ENCODE measurements around the gene BEND7.

DNA sequence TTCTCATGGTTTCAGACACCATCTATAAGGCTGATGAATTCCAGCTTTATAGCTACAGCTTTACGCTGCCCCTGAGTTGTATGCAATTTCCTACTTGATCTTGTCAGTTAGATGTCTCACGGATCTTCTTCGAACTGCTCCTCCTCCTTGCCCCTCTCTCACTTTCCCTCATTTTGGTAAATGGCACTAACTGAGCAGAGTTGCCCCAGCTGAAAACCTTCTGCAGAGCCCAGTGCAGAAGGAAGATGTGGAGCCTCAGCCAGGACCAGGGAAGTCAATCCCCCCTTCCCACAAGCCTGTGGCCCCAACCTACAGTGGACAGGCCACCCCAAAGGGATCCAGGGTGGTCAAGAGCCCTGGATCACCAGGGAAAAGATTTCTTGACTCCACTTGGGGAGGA lies 131.8 kb downstream of the BEND7 start:
- TF ChIP-seq, protein P1, sequence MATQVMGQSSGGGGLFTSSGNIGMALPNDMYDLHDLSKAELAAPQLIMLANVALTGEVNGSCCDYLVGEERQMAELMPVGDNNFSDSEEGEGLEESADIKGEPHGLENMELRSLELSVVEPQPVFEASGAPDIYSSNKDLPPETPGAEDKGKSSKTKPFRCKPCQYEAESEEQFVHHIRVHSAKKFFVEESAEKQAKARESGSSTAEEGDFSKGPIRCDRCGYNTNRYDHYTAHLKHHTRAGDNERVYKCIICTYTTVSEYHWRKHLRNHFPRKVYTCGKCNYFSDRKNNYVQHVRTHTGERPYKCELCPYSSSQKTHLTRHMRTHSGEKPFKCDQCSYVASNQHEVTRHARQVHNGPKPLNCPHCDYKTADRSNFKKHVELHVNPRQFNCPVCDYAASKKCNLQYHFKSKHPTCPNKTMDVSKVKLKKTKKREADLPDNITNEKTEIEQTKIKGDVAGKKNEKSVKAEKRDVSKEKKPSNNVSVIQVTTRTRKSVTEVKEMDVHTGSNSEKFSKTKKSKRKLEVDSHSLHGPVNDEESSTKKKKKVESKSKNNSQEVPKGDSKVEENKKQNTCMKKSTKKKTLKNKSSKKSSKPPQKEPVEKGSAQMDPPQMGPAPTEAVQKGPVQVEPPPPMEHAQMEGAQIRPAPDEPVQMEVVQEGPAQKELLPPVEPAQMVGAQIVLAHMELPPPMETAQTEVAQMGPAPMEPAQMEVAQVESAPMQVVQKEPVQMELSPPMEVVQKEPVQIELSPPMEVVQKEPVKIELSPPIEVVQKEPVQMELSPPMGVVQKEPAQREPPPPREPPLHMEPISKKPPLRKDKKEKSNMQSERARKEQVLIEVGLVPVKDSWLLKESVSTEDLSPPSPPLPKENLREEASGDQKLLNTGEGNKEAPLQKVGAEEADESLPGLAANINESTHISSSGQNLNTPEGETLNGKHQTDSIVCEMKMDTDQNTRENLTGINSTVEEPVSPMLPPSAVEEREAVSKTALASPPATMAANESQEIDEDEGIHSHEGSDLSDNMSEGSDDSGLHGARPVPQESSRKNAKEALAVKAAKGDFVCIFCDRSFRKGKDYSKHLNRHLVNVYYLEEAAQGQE (IDR thresholded peaks at IDR 0.05; ENCODE audit: insufficient read depth in 1 of 2, low read depth in 2 of 2, low read length in 1 of 2): no peak
- TF ChIP-seq, protein P2, sequence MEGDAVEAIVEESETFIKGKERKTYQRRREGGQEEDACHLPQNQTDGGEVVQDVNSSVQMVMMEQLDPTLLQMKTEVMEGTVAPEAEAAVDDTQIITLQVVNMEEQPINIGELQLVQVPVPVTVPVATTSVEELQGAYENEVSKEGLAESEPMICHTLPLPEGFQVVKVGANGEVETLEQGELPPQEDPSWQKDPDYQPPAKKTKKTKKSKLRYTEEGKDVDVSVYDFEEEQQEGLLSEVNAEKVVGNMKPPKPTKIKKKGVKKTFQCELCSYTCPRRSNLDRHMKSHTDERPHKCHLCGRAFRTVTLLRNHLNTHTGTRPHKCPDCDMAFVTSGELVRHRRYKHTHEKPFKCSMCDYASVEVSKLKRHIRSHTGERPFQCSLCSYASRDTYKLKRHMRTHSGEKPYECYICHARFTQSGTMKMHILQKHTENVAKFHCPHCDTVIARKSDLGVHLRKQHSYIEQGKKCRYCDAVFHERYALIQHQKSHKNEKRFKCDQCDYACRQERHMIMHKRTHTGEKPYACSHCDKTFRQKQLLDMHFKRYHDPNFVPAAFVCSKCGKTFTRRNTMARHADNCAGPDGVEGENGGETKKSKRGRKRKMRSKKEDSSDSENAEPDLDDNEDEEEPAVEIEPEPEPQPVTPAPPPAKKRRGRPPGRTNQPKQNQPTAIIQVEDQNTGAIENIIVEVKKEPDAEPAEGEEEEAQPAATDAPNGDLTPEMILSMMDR (IDR thresholded peaks at IDR 0.05): no peak
- TF ChIP-seq POLR2AphosphoS5 (IDR thresholded peaks at IDR 0.05; ENCODE audit: low read depth, low read length): no peak

Data from Panc1 (cell line).